Panc1 (cell line): ENCODE results near the gene RNASE2. TPM values are rescaled to one million over a fixed set of nuclear protein-coding genes. Genes with fewer than 3 reads are reported as not detected.

ENCODE experiments used
- ATAC-seq: fragments of 200-7000 bp; cut with Tn5 transposase; 2 replicates; pipeline ENCODE4 v1.9.1; 2020; ENCODE audit warnings: mild to moderate bottlenecking, moderate library complexity
- BruUV-seq: library from RNA; stranded (reverse); fragments of 400-500 nt; replicated peaks from 2 replicates; lab custom pipeline; 2021; lab: Mats Ljungman, UMichigan
- CTCF ChIA-PET: fragments of 300-600 bp; sonication (Branson Sonifier 250); formaldehyde crosslinking; loops from one replicate; lab custom pipeline; 2022; ENCODE audit warnings: antibody characterized with exemption; lab: Charles Lee
- POLR2A ChIA-PET: fragments of 300-600 bp; sonication (Branson Sonifier 250); formaldehyde crosslinking; loops from one replicate; lab custom pipeline; 2022; ENCODE audit warnings: antibody characterized with exemption; lab: Charles Lee
- DNase-seq: peaks from one replicate; pipeline ENCODE4 v3.0.0-alpha.2; 2010; ENCODE audit warnings: low read depth, low spot score
- H3K27ac ChIP-seq: 2 replicates; pipeline ENCODE4 v1.5.1; 2011; ENCODE audit warnings: mild to moderate bottlenecking, low read length, inconsistent platforms
- H3K27me3 ChIP-seq: fragments of 200-500 bp; sonication (Bioruptor generic); 2 replicates; pipeline ENCODE4 v1.6.0; 2014; ENCODE audit warnings: low read length, inconsistent platforms; ENCODE audit not compliant: control insufficient read depth, insufficient read depth
- H3K36me3 ChIP-seq: fragments of 200-500 bp; sonication (Bioruptor generic); 2 replicates; pipeline ENCODE4 v1.5.1; 2014; ENCODE audit warnings: inconsistent platforms, mild to moderate bottlenecking, low read length, moderate library complexity; ENCODE audit not compliant: control insufficient read depth, insufficient read depth
- H3K4me1 ChIP-seq: 2 replicates; pipeline ENCODE4 v1.5.1; 2011; ENCODE audit warnings: inconsistent platforms, mild to moderate bottlenecking, low read length, moderate library complexity; ENCODE audit not compliant: control insufficient read depth, insufficient read depth
- H3K4me3 ChIP-seq, 2 experiments: 2 replicates each; pipeline ENCODE4 v1.5.1; 2011 to 2012; ENCODE audit warnings: low read depth in 2 of 2, low read length in 2 of 2, mild to moderate bottlenecking in 2 of 2, inconsistent platforms in 1 of 2, moderate library complexity in 1 of 2
- H3K9me3 ChIP-seq: fragments of 200-500 bp; sonication (Bioruptor generic); 2 replicates; pipeline ENCODE4 v1.5.1; 2014; ENCODE audit warnings: low read depth, mild to moderate bottlenecking, inconsistent platforms, low read length, moderate library complexity; ENCODE audit not compliant: control insufficient read depth, insufficient read depth
- CTCF ChIP-seq: fragments of 450-650 bp; IDR thresholded peaks from 2 replicates; pipeline ENCODE4 v1.5.1; 2017; ENCODE audit warnings: mild to moderate bottlenecking
- POLR2AphosphoS5 ChIP-seq: IDR thresholded peaks from 2 replicates; pipeline ENCODE4 v1.6.1; 2012; ENCODE audit warnings: mild to moderate bottlenecking, low read depth, low read length, moderate library complexity
- SIN3A ChIP-seq: IDR thresholded peaks from 2 replicates; pipeline ENCODE4 v1.6.1; 2012; ENCODE audit warnings: low read depth, mild to moderate bottlenecking, low read length, moderate library complexity, borderline replicate concordance; ENCODE audit not compliant: insufficient read depth
- TCF7L2 ChIP-seq: IDR thresholded peaks from 2 replicates; pipeline ENCODE4 v1.6.1; 2011; ENCODE audit warnings: mild to moderate bottlenecking, low read depth, low read length, inconsistent platforms
- in situ Hi-C: cut with HindIII; loops from 2 replicates; pipeline ENCODE4 v1.10.0; 2016; ENCODE audit warnings: low sequenced_read_pairs, low pct_unique_long_range_greater_than_20kb
- intact Hi-C: fragments of 100-400 bp; cut with micrococcal nuclease; formaldehyde crosslinking; loops from one replicate; pipeline ENCODE4 v1.10.0; 2022; ENCODE audit not compliant: unreplicated experiment
- total RNA-seq: library from RNA; stranded (reverse); gene quantifications from one replicate; pipeline ENCODE4 v1.2.1, GENCODE V29; 2021; ENCODE audit not compliant: unreplicated experiment
- TF ChIP-seq, protein P1 (sequence below), 2 experiments: IDR thresholded peaks; 2 replicates each; pipeline ENCODE4 v1.6.1; 2011 to 2012; ENCODE audit warnings: low read depth in 2 of 2, control low read depth in 1 of 2, low read length in 1 of 2, mild to moderate bottlenecking in 1 of 2, moderate library complexity in 1 of 2; ENCODE audit not compliant: insufficient read depth in 1 of 2

The RNASE2 gene
- total RNA-seq, 1 experiment from 2014 or later: not detected

DNA sequence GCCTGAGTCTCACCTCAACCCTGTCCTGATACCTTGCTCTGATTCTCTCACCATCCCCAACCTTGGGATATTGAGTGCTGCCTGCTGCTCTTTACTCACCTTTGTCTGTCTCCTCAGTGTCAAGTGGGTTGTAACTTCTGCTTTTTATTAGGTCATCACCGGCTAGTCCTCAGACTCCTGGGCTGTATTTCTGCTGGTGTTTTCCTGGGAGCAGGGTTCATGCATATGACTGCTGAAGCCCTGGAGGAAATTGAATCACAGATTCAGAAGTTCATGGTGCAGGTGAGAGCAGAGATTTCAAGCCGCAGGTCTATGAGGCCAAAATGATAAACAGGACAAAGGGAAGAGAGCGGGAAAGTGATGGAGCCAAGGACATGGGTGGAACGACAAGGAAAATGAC is 44.3 kb downstream of the RNASE2 start:
- POLR2A ChIA-PET: no interaction called here
- Histone ChIP-seq H3K36me3 (no peaks in the 10 kb centered on the region; the same call in 1 of the 2 replicates), H3K27ac (no peak overlapping the region), H3K27me3 (no peaks in the 10 kb centered on the region), H3K4me1 (no peaks in the 10 kb centered on the region), H3K4me3 (no peak overlapping the region), H3K9me3 (no peaks in the 10 kb centered on the region)
- ATAC-seq (no peak), DNase-seq (no peak)
- in situ Hi-C loops: no loop called here
- CTCF ChIA-PET: no interaction called here
- TF ChIP-seq TCF7L2: no peak
- TF ChIP-seq POLR2AphosphoS5: no peak
- no peak for TF ChIP-seq SIN3A
- TF ChIP-seq, protein P1, sequence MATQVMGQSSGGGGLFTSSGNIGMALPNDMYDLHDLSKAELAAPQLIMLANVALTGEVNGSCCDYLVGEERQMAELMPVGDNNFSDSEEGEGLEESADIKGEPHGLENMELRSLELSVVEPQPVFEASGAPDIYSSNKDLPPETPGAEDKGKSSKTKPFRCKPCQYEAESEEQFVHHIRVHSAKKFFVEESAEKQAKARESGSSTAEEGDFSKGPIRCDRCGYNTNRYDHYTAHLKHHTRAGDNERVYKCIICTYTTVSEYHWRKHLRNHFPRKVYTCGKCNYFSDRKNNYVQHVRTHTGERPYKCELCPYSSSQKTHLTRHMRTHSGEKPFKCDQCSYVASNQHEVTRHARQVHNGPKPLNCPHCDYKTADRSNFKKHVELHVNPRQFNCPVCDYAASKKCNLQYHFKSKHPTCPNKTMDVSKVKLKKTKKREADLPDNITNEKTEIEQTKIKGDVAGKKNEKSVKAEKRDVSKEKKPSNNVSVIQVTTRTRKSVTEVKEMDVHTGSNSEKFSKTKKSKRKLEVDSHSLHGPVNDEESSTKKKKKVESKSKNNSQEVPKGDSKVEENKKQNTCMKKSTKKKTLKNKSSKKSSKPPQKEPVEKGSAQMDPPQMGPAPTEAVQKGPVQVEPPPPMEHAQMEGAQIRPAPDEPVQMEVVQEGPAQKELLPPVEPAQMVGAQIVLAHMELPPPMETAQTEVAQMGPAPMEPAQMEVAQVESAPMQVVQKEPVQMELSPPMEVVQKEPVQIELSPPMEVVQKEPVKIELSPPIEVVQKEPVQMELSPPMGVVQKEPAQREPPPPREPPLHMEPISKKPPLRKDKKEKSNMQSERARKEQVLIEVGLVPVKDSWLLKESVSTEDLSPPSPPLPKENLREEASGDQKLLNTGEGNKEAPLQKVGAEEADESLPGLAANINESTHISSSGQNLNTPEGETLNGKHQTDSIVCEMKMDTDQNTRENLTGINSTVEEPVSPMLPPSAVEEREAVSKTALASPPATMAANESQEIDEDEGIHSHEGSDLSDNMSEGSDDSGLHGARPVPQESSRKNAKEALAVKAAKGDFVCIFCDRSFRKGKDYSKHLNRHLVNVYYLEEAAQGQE (IDR thresholded peaks at IDR 0.05; ENCODE audit: insufficient read depth in 1 of 2, low read depth in 2 of 2, low read length in 1 of 2): no peak
- TF ChIP-seq CTCF: no peak
- BruUV-seq: no TSS peak
- intact Hi-C loops: no loop called here

GRCh38 chr14:21001218-21001617 is 45.9 kb downstream of the RNASE2 start:
- ChIA-PET POLR2A (no interaction called here), CTCF (interaction anchor here (1.1 to 1.2 kb wide), 2 partner anchors 13 to 30 kb away, joined by 3 to 4 read pairs; no protein-coding TSS in a partner anchor)
- no peaks in the 10 kb centered on the region for H3K4me1 ChIP-seq
- TF ChIP-seq SIN3A: no peak
- H3K36me3 ChIP-seq: no peaks in the 10 kb centered on the region
- ATAC-seq (no peak), DNase-seq (no peak)
- BruUV-seq: no TSS peak
- H3K9me3 ChIP-seq: no peaks in the 10 kb centered on the region
- no peaks in the 10 kb centered on the region for H3K27me3 ChIP-seq
- intact Hi-C loops (no loop called here), in situ Hi-C loops (no loop called here)
- no peak overlapping the region for H3K27ac ChIP-seq
- no peak overlapping the region for H3K4me3 ChIP-seq

DNA sequence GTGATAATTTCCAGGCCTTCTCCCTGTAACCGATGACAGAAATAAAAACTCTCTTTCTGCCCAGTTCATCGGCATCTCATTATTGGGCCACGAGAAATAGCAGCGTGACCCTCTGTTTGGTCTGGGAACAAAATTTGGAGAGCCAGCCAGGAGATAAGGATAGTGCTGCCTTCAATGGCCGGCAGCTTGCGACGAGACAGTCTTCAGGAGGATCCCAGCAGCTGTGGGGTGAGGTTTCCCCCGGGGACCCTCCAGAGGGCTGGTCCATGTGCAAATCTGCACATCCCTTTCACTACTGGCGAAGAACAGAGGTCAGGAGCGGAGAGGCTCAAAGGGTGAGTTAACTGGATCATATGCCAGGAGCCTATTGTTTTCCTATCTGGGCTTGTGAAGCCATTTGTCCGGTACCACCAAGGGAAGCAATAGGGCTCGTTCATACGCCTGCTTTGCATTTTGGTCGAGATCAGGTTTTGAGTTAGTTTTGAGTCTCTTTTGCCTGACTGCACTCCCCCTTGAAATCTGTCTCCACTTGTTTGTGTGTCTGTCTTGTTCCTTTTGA is 48.6 kb downstream of the RNASE2 start:
- ChIA-PET POLR2A (no interaction called here), CTCF (interaction anchor here (0.8 kb wide), 1 partner anchor 12 kb away, joined by 5 read pairs; no protein-coding TSS in a partner anchor)
- DNase-seq: no peak
- intact Hi-C loops: no loop called here
- Histone ChIP-seq H3K27me3 (no peaks in the 10 kb centered on the region), H3K36me3 (no peaks in the 10 kb centered on the region), H3K9me3 (no peaks in the 10 kb centered on the region), H3K4me1 (no peaks in the 10 kb centered on the region), H3K4me3 (no peak overlapping the region), H3K27ac (no peak overlapping the region)
- no peak for TF ChIP-seq SIN3A
- in situ Hi-C loops: no loop called here
- no peak for ATAC-seq
- no TSS peak for BruUV-seq

Other genes starting within 250 kb of the RNASE2 start
- not detected for gene EDDM3A, start 209.6 kb upstream of the RNASE2 start, total RNA-seq
- not detected for gene EDDM3B, start 187.1 kb upstream of the RNASE2 start, total RNA-seq
- not detected for gene RNASE6, start 174.2 kb upstream of the RNASE2 start, total RNA-seq
- gene RNASE1, start 152.6 kb upstream of the RNASE2 start, total RNA-seq: 0.69 TPM
- not detected for gene RNASE3, start 64.1 kb upstream of the RNASE2 start, total RNA-seq
- gene METTL17, start 34.5 kb downstream of the RNASE2 start, total RNA-seq: 39.6 TPM
- gene SLC39A2, start 43.8 kb downstream of the RNASE2 start, total RNA-seq: not detected
- 1.6 TPM for gene NDRG2, start 69.6 kb downstream of the RNASE2 start, total RNA-seq
- gene TPPP2, start 74.7 kb downstream of the RNASE2 start, total RNA-seq: not detected
- gene RNASE13, start 79.3 kb downstream of the RNASE2 start, total RNA-seq: not detected
- gene RNASE7, start 86.9 kb downstream of the RNASE2 start, total RNA-seq: not detected
- not detected for gene RNASE8, start 102.3 kb downstream of the RNASE2 start, total RNA-seq
- gene ARHGEF40, start 114.8 kb downstream of the RNASE2 start, total RNA-seq: 11.1 TPM
- 19.9 TPM for gene ZNF219, start 143.2 kb downstream of the RNASE2 start, total RNA-seq
- 0.33 TPM for gene TMEM253, start 145.6 kb downstream of the RNASE2 start, total RNA-seq
- gene OR5AU1, start 200.6 kb downstream of the RNASE2 start, total RNA-seq: not detected